HG03095 (cell line): Measurements from ENCODE around the gene TMEM168.

ENCODE experiments used
- ATAC-seq: cut with Tn5 transposase; IDR thresholded peaks from one replicate; pipeline ENCODE4 v1.9.1; 2021; ENCODE audit warnings: moderate library complexity; ENCODE audit not compliant: unreplicated experiment

TMEM168 gene

GRCh38 chr7:112726076-112726475 is 64.1 kb downstream of the TMEM168 start:
- no peak for ATAC-seq

GRCh38 chr7:112723416-112723815 is 66.8 kb downstream of the TMEM168 start:
- no peak for ATAC-seq

GRCh38 chr7:112721366-112721765 is 68.8 kb downstream of the TMEM168 start:
- no peak for ATAC-seq

GRCh38 chr7:112715525-112715924 is 74.7 kb downstream of the TMEM168 start:
- ATAC-seq: no peak

GRCh38 chr7:112714917-112715316 is 75.3 kb downstream of the TMEM168 start:
- ATAC-seq: no peak
